Hepatocyte (in vitro differentiated cells): ENCODE data around the gene HTT. TPM values are rescaled to one million over a fixed set of nuclear protein-coding genes. Genes with fewer than 3 reads are reported as not detected.

Experiments
- DNase-seq: peaks from one replicate; pipeline ENCODE4 v3.0.0-alpha.2; 2016; ENCODE audit warnings: low spot score
- H2AFZ ChIP-seq: fragments of 200-600 bp; sonication (generic); 2 replicates; pipeline ENCODE4 v1.6.0; 2016; ENCODE audit warnings: antibody characterized with exemption, mild to moderate bottlenecking
- H3K27ac ChIP-seq: fragments of 200-600 bp; sonication (generic); 2 replicates; pipeline ENCODE4 v1.5.1; 2016; ENCODE audit warnings: mild to moderate bottlenecking
- H3K27me3 ChIP-seq: fragments of 200-600 bp; sonication (generic); 2 replicates; pipeline ENCODE4 v1.6.1; 2016
- H3K36me3 ChIP-seq: fragments of 200-600 bp; sonication (generic); replicated peaks from 2 replicates; pipeline ENCODE4 v1.5.1; 2016; ENCODE audit warnings: low read depth; ENCODE audit not compliant: insufficient read depth
- H3K4me1 ChIP-seq: fragments of 200-600 bp; sonication (generic); 2 replicates; pipeline ENCODE4 v1.5.1; 2016; ENCODE audit warnings: mild to moderate bottlenecking, moderate library complexity; ENCODE audit not compliant: insufficient read depth
- H3K4me2 ChIP-seq: fragments of 200-600 bp; sonication (generic); 2 replicates; pipeline ENCODE4 v1.6.0; 2016
- H3K4me3 ChIP-seq: fragments of 200-600 bp; sonication (generic); 2 replicates; pipeline ENCODE4 v1.5.1; 2016; ENCODE audit warnings: mild to moderate bottlenecking
- H3K79me2 ChIP-seq: fragments of 200-600 bp; sonication (generic); 2 replicates; pipeline ENCODE4 v1.6.0; 2017; ENCODE audit warnings: mild to moderate bottlenecking
- H3K9me2 ChIP-seq: fragments of 200-600 bp; sonication (generic); replicated peaks from 2 replicates; pipeline ENCODE4 v1.6.0; 2017; ENCODE audit warnings: mild to moderate bottlenecking; ENCODE audit not compliant: insufficient read depth
- H3K9me3 ChIP-seq: fragments of 200-600 bp; sonication (generic); 2 replicates; pipeline ENCODE4 v1.5.1; 2016; ENCODE audit warnings: low read depth, mild to moderate bottlenecking
- H4K20me1 ChIP-seq: fragments of 200-600 bp; sonication (generic); 2 replicates; pipeline ENCODE4 v1.6.0; 2016; ENCODE audit warnings: mild to moderate bottlenecking; ENCODE audit not compliant: insufficient read depth, poor library complexity, severe bottlenecking
- CTCF ChIP-seq: fragments of 200-600 bp; sonication (generic); IDR thresholded peaks from 2 replicates; pipeline ENCODE4 v1.5.1; 2016; ENCODE audit warnings: antibody characterized with exemption, mild to moderate bottlenecking; ENCODE audit not compliant: poor library complexity
- EZH2 ChIP-seq: fragments of 200-600 bp; sonication (generic); IDR thresholded peaks from 2 replicates; pipeline ENCODE4 v1.6.1; 2016; ENCODE audit warnings: antibody characterized with exemption, mild to moderate bottlenecking, borderline replicate concordance
- EZH2phosphoT487 ChIP-seq: fragments of 200-600 bp; sonication (generic); IDR thresholded peaks from one replicate; pipeline ENCODE4 v1.6.1; 2018; ENCODE audit warnings: antibody characterized with exemption, mild to moderate bottlenecking, low read depth, moderate library complexity; ENCODE audit not compliant: unreplicated experiment, severe bottlenecking
- WGBS: methylation state at CpG from one replicate; pipeline ENCODE4 v1.1.6; 2016; ENCODE audit warnings: low lambda C conversion rate; ENCODE audit errors: missing lambda C conversion rate; 5-methylcytosine and 5-hydroxymethylcytosine counted together
- polyA plus RNA-seq: library from polyadenylated mRNA; unstranded; fragments of >200 nt; fragmentation: Nextera tagmentation; extraction: Ambion mirVana; gene quantifications from 2 replicates; pipeline ENCODE4 v1.2.1, GENCODE V29; 2016
- total RNA-seq: library from RNA; depleted of rRNA; stranded (reverse); fragments of >200 nt; gene quantifications from 2 replicates; pipeline ENCODE4 v1.2.3, GENCODE V29; 2014

HTT gene
- total and polyA plus RNA-seq, 2 experiments from 2014 or later = 12.4 to 33.9 TPM

- H3K9me2 ChIP-seq = no peaks in the 10 kb centered on the region
- no peaks in the 10 kb centered on the region for H3K27me3 ChIP-seq
- no peaks in the 10 kb centered on the region for H3K9me3 ChIP-seq
- H4K20me1 ChIP-seq = no peaks in the 10 kb centered on the region
- no peak overlapping the region for H3K4me3 ChIP-seq
- H3K4me1 ChIP-seq = no peaks in the 10 kb centered on the region
- TF ChIP-seq CTCF (no peak), EZH2 (no peak), EZH2phosphoT487 (no peak)
- no peaks in the 10 kb centered on the region for H3K36me3 ChIP-seq
- WGBS = 95% methylated on average over 11 of the region's 11 CpGs
- no peak overlapping the region for H2AFZ ChIP-seq
- no peak overlapping the region for H3K4me2 ChIP-seq
- no peaks in the 10 kb centered on the region for H3K79me2 ChIP-seq
- H3K27ac ChIP-seq = no peak overlapping the region
- no peak for DNase-seq
Observed at GRCh38 chr4:3223346-3223745, 148.9 kb downstream of the HTT start.

- Histone ChIP-seq H3K4me1 (no peaks in the 10 kb centered on the region), H3K27me3 (no peaks in the 10 kb centered on the region), H2AFZ (no peak overlapping the region), H3K27ac (no peak overlapping the region), H3K36me3 (no peaks in the 10 kb centered on the region), H4K20me1 (no peaks in the 10 kb centered on the region), H3K9me3 (no peaks in the 10 kb centered on the region), H3K4me2 (no peak overlapping the region), H3K9me2 (no peaks in the 10 kb centered on the region), H3K79me2 (no peaks in the 10 kb centered on the region), H3K4me3 (no peak overlapping the region)
- no peak for DNase-seq
- 94% methylated on average over 13 of the region's 13 CpGs for WGBS
- TF ChIP-seq EZH2phosphoT487 (no peak), EZH2 (no peak), CTCF (no peak)
Observed at GRCh38 chr4:3223956-3224748, 149.7 kb downstream of the HTT start.

- WGBS = 95% methylated on average over 22 of the region's 22 CpGs
- Histone ChIP-seq H4K20me1 (no peaks in the 10 kb centered on the region), H3K4me3 (no peak overlapping the region), H3K9me2 (no peaks in the 10 kb centered on the region), H3K79me2 (no peaks in the 10 kb centered on the region), H2AFZ (no peak overlapping the region), H3K27ac (no peak overlapping the region), H3K27me3 (no peaks in the 10 kb centered on the region), H3K4me2 (no peak overlapping the region), H3K4me1 (no peaks in the 10 kb centered on the region), H3K9me3 (no peaks in the 10 kb centered on the region), H3K36me3 (no peaks in the 10 kb centered on the region)
- TF ChIP-seq CTCF (no peak), EZH2 (no peak), EZH2phosphoT487 (no peak)
- no peak for DNase-seq
Observed at GRCh38 chr4:3225071-3225850, 150.8 kb downstream of the HTT start.
